NB4 (cell line): ENCODE results near the gene HOXA6.

Source experiments
- CTCF ChIP-seq: IDR thresholded peaks from one replicate; pipeline ENCODE4 v1.5.1; 2012; ENCODE audit warnings: low read depth, low read length
- MYC ChIP-seq: IDR thresholded peaks from 2 replicates; pipeline ENCODE4 v1.6.1; 2011; ENCODE audit warnings: low read depth, low read length
- POLR2A ChIP-seq: IDR thresholded peaks from 2 replicates; pipeline ENCODE4 v1.6.1; 2011; ENCODE audit warnings: mild to moderate bottlenecking; ENCODE audit not compliant: insufficient read length; ENCODE audit errors: extremely low read depth
- TF ChIP-seq, protein P1 (sequence below): IDR thresholded peaks from 2 replicates; pipeline ENCODE4 v1.6.1; 2011; ENCODE audit warnings: low read depth, low read length

GRCh38 chr7:27131390-27131819 lies 16.2 kb downstream of the HOXA6 start:
- TF ChIP-seq, protein P1, sequence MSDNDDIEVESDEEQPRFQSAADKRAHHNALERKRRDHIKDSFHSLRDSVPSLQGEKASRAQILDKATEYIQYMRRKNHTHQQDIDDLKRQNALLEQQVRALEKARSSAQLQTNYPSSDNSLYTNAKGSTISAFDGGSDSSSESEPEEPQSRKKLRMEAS = no peak
- no peak for TF ChIP-seq CTCF
- TF ChIP-seq POLR2A = no peak
- no peak for TF ChIP-seq MYC
